BLaER1 treated with 17β-estradiol and CSF1 and Interleukin-3, amounts not matched to agents 10 nM and 100 nM (cell line): ENCODE data around the gene PWWP2A.
"Not testable (repeated sequence)": the region's sequence is repeated elsewhere in the genome, so short reads cannot be mapped to it uniquely, and the experiment has no call there.

ENCODE experiments used
- H3K27ac ChIP-seq, 11 experiments: shearing (Covaris generic); formaldehyde crosslinking; 2 replicates each; pipeline ENCODE4 v1.8.1; 2022
- H3K27me3 ChIP-seq, 11 experiments: shearing (Covaris generic); formaldehyde crosslinking; 2 replicates each; pipeline ENCODE4 v1.8.1; 2022
- H3K36me3 ChIP-seq, 11 experiments: shearing (Covaris generic); formaldehyde crosslinking; 2 replicates each; pipeline ENCODE4 v1.8.1; 2022
- H3K4me1 ChIP-seq, 10 experiments: shearing (Covaris generic); formaldehyde crosslinking; 2 replicates each; pipeline ENCODE4 v1.8.1; 2022
- H3K4me2 ChIP-seq, 11 experiments: shearing (Covaris generic); formaldehyde crosslinking; 2 replicates each; pipeline ENCODE4 v1.8.1; 2022
- H3K4me3 ChIP-seq, 10 experiments: shearing (Covaris generic); formaldehyde crosslinking; 2 replicates each; pipeline ENCODE4 v1.8.1; 2022
- H3K9ac ChIP-seq, 11 experiments: shearing (Covaris generic); formaldehyde crosslinking; 2 replicates each; pipeline ENCODE4 v1.8.1; 2022
- H3K9me3 ChIP-seq, 11 experiments: shearing (Covaris generic); formaldehyde crosslinking; replicated peaks in 1 of 11; 2 replicates each; pipeline ENCODE4 v1.8.1; 2022
- H4K20me1 ChIP-seq, 11 experiments: shearing (Covaris generic); formaldehyde crosslinking; 2 replicates each; pipeline ENCODE4 v1.8.1; 2022
- Cebpa-rat ChIP-seq, 11 experiments: shearing (Covaris generic); IDR thresholded peaks; 2 replicates each; pipeline ENCODE4 v1.8.1; 2022

PWWP2A gene

GRCh38 chr5:160150381-160150780 is 31.1 kb upstream of the PWWP2A start:
- Histone ChIP-seq H3K36me3 (no peaks in the 10 kb centered on the region), H4K20me1 (no peaks in the 10 kb centered on the region), H3K27me3 (no peaks in the 10 kb centered on the region), H3K4me1 (peaks cover 0 to 21% (median 18%) of the 10 kb centered on the region in 10 experiments; a peak in 16 of 20 replicates), H3K9ac (no peak overlapping the region), H3K4me2 (no peak overlapping the region), H3K27ac (no peak overlapping the region), H3K4me3 (no peak overlapping the region), H3K9me3 (no peaks in the 10 kb centered on the region)
- no peak for TF ChIP-seq Cebpa-rat (IDR thresholded peaks at IDR 0.05)

- H4K20me1 ChIP-seq, H3K9me3 ChIP-seq, H3K4me2 ChIP-seq, H3K4me1 ChIP-seq, H3K27me3 ChIP-seq, H3K9ac ChIP-seq, H3K27ac ChIP-seq, H3K4me3 ChIP-seq, H3K36me3 ChIP-seq: not testable (repeated sequence)
Observed at GRCh38 chr5:160144436-160144835, 25.2 kb upstream of the PWWP2A start.

GRCh38 chr5:160134332-160134731 is 15.1 kb upstream of the PWWP2A start:
- Histone ChIP-seq H3K36me3 (no peaks in the 10 kb centered on the region), H3K4me3 (no peak overlapping the region), H3K4me2 (no peak overlapping the region), H3K27me3 (no peaks in the 10 kb centered on the region), H4K20me1 (no peaks in the 10 kb centered on the region), H3K4me1 (peaks cover 4 to 17% (median 13%) of the 10 kb centered on the region in 10 experiments; a peak in 17 of 20 replicates), H3K9ac (no peak overlapping the region), H3K27ac (no peak overlapping the region), H3K9me3 (peaks cover 0 to 7% (median 0%) of the 10 kb centered on the region in 11 experiments; a peak in 3 of 22 replicates)
- TF ChIP-seq Cebpa-rat (IDR thresholded peaks at IDR 0.05): no peak

DNA sequence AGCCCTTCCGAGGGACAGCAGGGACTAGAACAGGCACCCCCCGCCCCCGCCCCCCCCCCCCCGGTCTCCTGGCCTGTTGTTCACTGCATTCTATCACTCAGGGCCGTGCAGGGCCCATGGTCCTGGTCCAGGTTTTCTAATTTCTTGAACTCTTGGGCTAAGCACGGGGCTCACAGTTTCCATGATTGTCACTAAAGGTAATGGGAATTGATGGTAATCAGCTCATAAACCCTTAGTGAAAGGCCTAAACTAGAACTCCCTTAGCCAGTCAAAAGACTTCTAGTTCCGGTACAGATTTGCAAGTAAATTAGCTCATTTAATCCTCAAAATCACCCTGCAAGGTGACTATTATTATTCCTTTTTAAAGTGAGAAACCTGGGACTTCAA is 14.7 kb upstream of the PWWP2A start:
- H3K9me3 ChIP-seq: peaks cover 0 to 11% (median 2%) of the 10 kb centered on the region in 11 experiments; a peak in 5 of 22 replicates
- H3K4me1 ChIP-seq: peaks cover 0 to 13% (median 9%) of the 10 kb centered on the region in 10 experiments; a peak in 17 of 20 replicates
- H4K20me1 ChIP-seq: no peaks in the 10 kb centered on the region
- no peak overlapping the region for H3K9ac ChIP-seq
- no peaks in the 10 kb centered on the region for H3K36me3 ChIP-seq
- H3K4me2 ChIP-seq: no peak overlapping the region
- no peak for TF ChIP-seq Cebpa-rat (IDR thresholded peaks at IDR 0.05)
- H3K4me3 ChIP-seq: no peak overlapping the region
- H3K27ac ChIP-seq: no peak overlapping the region
- H3K27me3 ChIP-seq: no peaks in the 10 kb centered on the region

GRCh38 chr5:160133071-160133917 is 14.0 kb upstream of the PWWP2A start:
- H3K9ac ChIP-seq: no peak overlapping the region
- H3K9me3 ChIP-seq: peaks cover 0 to 13% (median 7%) of the 10 kb centered on the region in 11 experiments; a peak in 13 of 22 replicates
- H3K27ac ChIP-seq: no peak overlapping the region
- no peak for TF ChIP-seq Cebpa-rat (IDR thresholded peaks at IDR 0.05)
- no peak overlapping the region for H3K4me3 ChIP-seq
- H3K27me3 ChIP-seq: no peaks in the 10 kb centered on the region
- peaks cover 0 to 9% (median 6%) of the 10 kb centered on the region in 10 experiments; a peak in 9 of 20 replicates for H3K4me1 ChIP-seq
- no peak overlapping the region for H3K4me2 ChIP-seq
- H4K20me1 ChIP-seq: no peaks in the 10 kb centered on the region
- H3K36me3 ChIP-seq: no peaks in the 10 kb centered on the region

DNA sequence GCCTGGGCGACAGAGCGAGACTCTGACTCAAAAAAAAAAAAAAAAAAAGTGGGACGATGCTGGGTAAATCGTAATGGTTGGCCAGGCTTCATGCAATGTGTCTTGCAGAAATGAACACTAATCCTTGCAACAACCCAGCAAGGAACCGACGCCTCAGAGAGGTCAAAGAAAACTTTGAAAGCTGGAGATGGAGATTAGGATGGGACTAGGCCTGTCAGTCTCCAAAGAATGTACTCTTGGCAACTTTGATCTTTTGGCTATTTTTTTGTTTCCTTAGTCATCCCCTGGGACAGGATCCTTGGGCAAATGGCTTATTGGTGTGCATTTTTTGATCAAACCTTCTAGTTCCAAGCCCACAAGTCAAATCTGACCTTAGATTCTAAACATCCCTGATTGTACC is 10.6 kb upstream of the PWWP2A start:
- no peak overlapping the region for H3K4me3 ChIP-seq
- H3K36me3 ChIP-seq: no peaks in the 10 kb centered on the region
- H4K20me1 ChIP-seq: no peaks in the 10 kb centered on the region
- no peak for TF ChIP-seq Cebpa-rat (IDR thresholded peaks at IDR 0.05)
- peaks cover 0 to 22% (median 13%) of the 10 kb centered on the region in 10 experiments; a peak in 11 of 20 replicates for H3K4me1 ChIP-seq
- H3K9ac ChIP-seq: no peak overlapping the region
- H3K27ac ChIP-seq: no peak overlapping the region
- peak overlapping the region in 5 of 11 experiments; percentile 8 to 41 (median 26); a peak in 6 of 22 replicates for H3K4me2 ChIP-seq
- H3K9me3 ChIP-seq: peaks cover 12 to 35% (median 25%) of the 10 kb centered on the region in 11 experiments
- no peaks in the 10 kb centered on the region for H3K27me3 ChIP-seq

GRCh38 chr5:160128632-160129031 is 9.4 kb upstream of the PWWP2A start:
- H3K9me3 ChIP-seq: peaks cover 12 to 35% (median 25%) of the 10 kb centered on the region in 11 experiments
- peaks cover 0 to 22% (median 13%) of the 10 kb centered on the region in 10 experiments; a peak in 11 of 20 replicates for H3K4me1 ChIP-seq
- TF ChIP-seq Cebpa-rat (IDR thresholded peaks at IDR 0.05): no peak
- H3K4me2 ChIP-seq: no peak overlapping the region
- no peak overlapping the region for H3K4me3 ChIP-seq
- H3K9ac ChIP-seq: no peak overlapping the region
- no peaks in the 10 kb centered on the region for H3K27me3 ChIP-seq
- H3K36me3 ChIP-seq: no peaks in the 10 kb centered on the region
- no peak overlapping the region for H3K27ac ChIP-seq
- H4K20me1 ChIP-seq: no peaks in the 10 kb centered on the region

- Histone ChIP-seq H3K4me2 (peak overlapping the region in 10 of 11 experiments; percentile 0 to 56 (median 32); a peak in 14 of 22 replicates), H4K20me1 (peaks cover 0 to 36% (median 17%) of the 10 kb centered on the region in 11 experiments; a peak in 14 of 22 replicates), H3K27me3 (no peaks in the 10 kb centered on the region), H3K27ac (no peak overlapping the region), H3K9ac (peak overlapping the region in 1 of 11 experiments; percentile 31; a peak in 1 of 22 replicates), H3K4me3 (peak overlapping the region in 5 of 10 experiments; percentile 1 to 46 (median 35); a peak in 8 of 20 replicates), H3K9me3 (no peaks in the 10 kb centered on the region), H3K36me3 (peaks cover 18 to 30% (median 29%) of the 10 kb centered on the region in 11 experiments), H3K4me1 (peaks cover 12 to 35% (median 22%) of the 10 kb centered on the region in 10 experiments)
- TF ChIP-seq Cebpa-rat (IDR thresholded peaks at IDR 0.05): no peak
Observed at GRCh38 chr5:160119905-160120266, 636 bp upstream of the PWWP2A start.

GRCh38 chr5:160118349-160119141 is 705 bp downstream of the PWWP2A start:
- peak overlapping the region; percentile 88 to 98 (median 96) for H3K27ac ChIP-seq

More at GRCh38 chr5:160118349-160119141, 705 bp downstream of the PWWP2A start:
- Histone ChIP-seq H3K9me3 (0 out of 22 replicates have a peak, but pooled peaks cover 0 to 2% (median 0%) of the 10 kb centered on the region in 11 experiments), H3K9ac (peak overlapping the region; percentile 90 to 98 (median 97)), H3K36me3 (peaks cover 28 to 43% (median 42%) of the 10 kb centered on the region in 11 experiments), H4K20me1 (peaks cover 0 to 49% (median 17%) of the 10 kb centered on the region in 11 experiments; a peak in 16 of 22 replicates), H3K4me2 (peak overlapping the region; percentile 65 to 89 (median 87)), H3K27me3 (no peaks in the 10 kb centered on the region), H3K4me1 (peaks cover 12 to 48% (median 22%) of the 10 kb centered on the region in 10 experiments), H3K4me3 (peak overlapping the region; percentile 83 to 99 (median 94))
- peak in 7 of 11 experiments; percentile 27 to 50 (median 46); a peak in 6 of 22 replicates for TF ChIP-seq Cebpa-rat (IDR thresholded peaks at IDR 0.05)
